ENCODE results near the gene CENATAC.

CENATAC gene

GRCh38 chr11:119028346-119029068, 30.6 kb downstream of the CENATAC start:
- H3K9ac ChIP-seq (ENCODE audit: low read length): peak overlapping the region; percentile 91; the same call in 1 of the 2 replicates
- peaks cover 19% of the 10 kb centered on the region for H3K4me1 ChIP-seq (ENCODE audit: low read length)
- peak overlapping the region; percentile 88 for H3K4me2 ChIP-seq (ENCODE audit: low read length)
- no peaks in the 10 kb centered on the region for H4K20me1 ChIP-seq (ENCODE audit: insufficient read depth, low read length)
- peak overlapping the region; percentile 53; the same call in 1 of the 2 replicates for H3K27ac ChIP-seq (ENCODE audit: low read length)
- H3K36me3 ChIP-seq (replicated peaks; ENCODE audit: low read depth, low read length): peaks cover 42% of the 10 kb centered on the region
- peaks cover 28% of the 10 kb centered on the region for H3K79me2 ChIP-seq (ENCODE audit: low read length)
- no peaks in the 10 kb centered on the region for H3K9me3 ChIP-seq (ENCODE audit: insufficient read depth, low read length)
- H3K27me3 ChIP-seq (ENCODE audit: low read depth, low read length): no peaks in the 10 kb centered on the region
- no peak for TF ChIP-seq EZH2phosphoT487 (IDR thresholded peaks at IDR 0.05; ENCODE audit: low read depth)
- no peak for TF ChIP-seq CTCF (IDR thresholded peaks at IDR 0.05; ENCODE audit: low read depth, low read length)
- peak overlapping the region; percentile 88 for H3K4me3 ChIP-seq (ENCODE audit: low read length)
- H2AFZ ChIP-seq (ENCODE audit: low read depth, low read length): no peak overlapping the region

- Histone ChIP-seq H3K27me3 (ENCODE audit: low read depth, low read length) (no peaks in the 10 kb centered on the region), H3K27ac (ENCODE audit: low read length) (peak overlapping the region; percentile 53), H3K9ac (ENCODE audit: low read length) (peak overlapping the region; percentile 91; the same call in 1 of the 2 replicates), H3K9me3 (ENCODE audit: insufficient read depth, low read length) (no peaks in the 10 kb centered on the region), H3K79me2 (ENCODE audit: low read length) (peaks cover 28% of the 10 kb centered on the region), H4K20me1 (ENCODE audit: insufficient read depth, low read length) (no peaks in the 10 kb centered on the region), H2AFZ (ENCODE audit: low read depth, low read length) (no peak overlapping the region), H3K4me2 (ENCODE audit: low read length) (peak overlapping the region; percentile 88), H3K4me1 (ENCODE audit: low read length) (peaks cover 19% of the 10 kb centered on the region), H3K4me3 (ENCODE audit: low read length) (peak overlapping the region; percentile 88), H3K36me3 (replicated peaks; ENCODE audit: low read depth, low read length) (peaks cover 39% of the 10 kb centered on the region)
- TF ChIP-seq EZH2phosphoT487 (IDR thresholded peaks at IDR 0.05; ENCODE audit: low read depth) (no peak), CTCF (IDR thresholded peaks at IDR 0.05; ENCODE audit: low read depth, low read length) (no peak)
These were observed 31.1 kb downstream of the CENATAC start for GRCh38 chr11:119029069-119029339.

- H3K9ac ChIP-seq (ENCODE audit: low read length): peak overlapping the region; percentile 91
- peak overlapping the region; percentile 88 for H3K4me2 ChIP-seq (ENCODE audit: low read length)
- H4K20me1 ChIP-seq (ENCODE audit: insufficient read depth, low read length): no peaks in the 10 kb centered on the region
- no peaks in the 10 kb centered on the region for H3K9me3 ChIP-seq (ENCODE audit: insufficient read depth, low read length)
- no peaks in the 10 kb centered on the region for H3K27me3 ChIP-seq (ENCODE audit: low read depth, low read length)
- peak overlapping the region; percentile 88 for H3K4me3 ChIP-seq (ENCODE audit: low read length)
- peaks cover 36% of the 10 kb centered on the region for H3K36me3 ChIP-seq (replicated peaks; ENCODE audit: low read depth, low read length)
- H2AFZ ChIP-seq (ENCODE audit: low read depth, low read length): no peak overlapping the region
- peaks cover 19% of the 10 kb centered on the region for H3K4me1 ChIP-seq (ENCODE audit: low read length)
- no peak for TF ChIP-seq CTCF (IDR thresholded peaks at IDR 0.05; ENCODE audit: low read depth, low read length)
- no peak for TF ChIP-seq EZH2phosphoT487 (IDR thresholded peaks at IDR 0.05; ENCODE audit: low read depth)
- peaks cover 28% of the 10 kb centered on the region for H3K79me2 ChIP-seq (ENCODE audit: low read length)
- peak overlapping the region; percentile 53 for H3K27ac ChIP-seq (ENCODE audit: low read length)
These were observed 31.5 kb downstream of the CENATAC start for GRCh38 chr11:119029340-119030028.

GRCh38 chr11:119030029-119030328, 32.0 kb downstream of the CENATAC start:
- H2AFZ ChIP-seq (ENCODE audit: low read depth, low read length): no peak overlapping the region

More at GRCh38 chr11:119030029-119030328, 32.0 kb downstream of the CENATAC start:
- Histone ChIP-seq H4K20me1 (ENCODE audit: insufficient read depth, low read length) (no peaks in the 10 kb centered on the region), H3K36me3 (replicated peaks; ENCODE audit: low read depth, low read length) (peaks cover 31% of the 10 kb centered on the region), H3K9me3 (ENCODE audit: insufficient read depth, low read length) (no peaks in the 10 kb centered on the region), H3K79me2 (ENCODE audit: low read length) (peaks cover 28% of the 10 kb centered on the region), H3K4me2 (ENCODE audit: low read length) (peak overlapping the region; percentile 88), H3K4me3 (ENCODE audit: low read length) (peak overlapping the region; percentile 88), H3K27ac (ENCODE audit: low read length) (peak overlapping the region; percentile 53), H3K27me3 (ENCODE audit: low read depth, low read length) (no peaks in the 10 kb centered on the region), H3K9ac (ENCODE audit: low read length) (peak overlapping the region; percentile 91), H3K4me1 (ENCODE audit: low read length) (peaks cover 19% of the 10 kb centered on the region)
- TF ChIP-seq EZH2phosphoT487 (IDR thresholded peaks at IDR 0.05; ENCODE audit: low read depth) (no peak), CTCF (IDR thresholded peaks at IDR 0.05; ENCODE audit: low read depth, low read length) (no peak)

Data from OCI-LY3 (cell line).